GM18498 (cell line): Measurements from ENCODE around the gene CAMTA1.

Source experiments
- ATAC-seq: cut with Tn5 transposase; IDR thresholded peaks from one replicate; pipeline ENCODE4 v1.9.1; 2021; ENCODE audit warnings: mild to moderate bottlenecking, moderate library complexity; ENCODE audit not compliant: unreplicated experiment

CAMTA1 gene

GRCh38 chr1:7100479-7100878 lies 315.2 kb downstream of the CAMTA1 start:
- ATAC-seq: no peak

GRCh38 chr1:7101187-7101586 lies 315.9 kb downstream of the CAMTA1 start:
- no peak for ATAC-seq

GRCh38 chr1:7103361-7103782 lies 318.1 kb downstream of the CAMTA1 start:
- ATAC-seq: no peak

GRCh38 chr1:7103874-7104273 lies 318.6 kb downstream of the CAMTA1 start:
- no peak for ATAC-seq

- no peak for ATAC-seq
Measured at GRCh38 chr1:7104339-7104738, 319.1 kb downstream of the CAMTA1 start.

- no peak for ATAC-seq
Measured at GRCh38 chr1:7105269-7105668, 320.0 kb downstream of the CAMTA1 start.

GRCh38 chr1:7106442-7107108 lies 321.3 kb downstream of the CAMTA1 start:
- no peak for ATAC-seq

- no peak for ATAC-seq
Measured at GRCh38 chr1:7107109-7107830, 322.0 kb downstream of the CAMTA1 start.

GRCh38 chr1:7108251-7108650 lies 323.0 kb downstream of the CAMTA1 start:
- ATAC-seq: no peak

GRCh38 chr1:7109901-7110300 lies 324.6 kb downstream of the CAMTA1 start:
- ATAC-seq: no peak

GRCh38 chr1:7110321-7110720 lies 325.1 kb downstream of the CAMTA1 start:
- ATAC-seq: no peak

GRCh38 chr1:7111853-7112252 lies 326.6 kb downstream of the CAMTA1 start:
- no peak for ATAC-seq

- ATAC-seq: no peak
Measured at GRCh38 chr1:7113136-7113535, 327.9 kb downstream of the CAMTA1 start.

- ATAC-seq: no peak
Measured at GRCh38 chr1:7113822-7114221, 328.6 kb downstream of the CAMTA1 start.

- ATAC-seq: no peak
Measured at GRCh38 chr1:7116001-7116400, 330.7 kb downstream of the CAMTA1 start.

- ATAC-seq: no peak
Measured at GRCh38 chr1:7117399-7118281, 332.4 kb downstream of the CAMTA1 start.

- no peak for ATAC-seq
Measured at GRCh38 chr1:7119156-7119555, 333.9 kb downstream of the CAMTA1 start.

- ATAC-seq: no peak
Measured at GRCh38 chr1:7120863-7121621, 335.8 kb downstream of the CAMTA1 start.

GRCh38 chr1:7121622-7121988 lies 336.4 kb downstream of the CAMTA1 start:
- no peak for ATAC-seq

GRCh38 chr1:7127322-7128075 lies 342.2 kb downstream of the CAMTA1 start:
- no peak for ATAC-seq
